ENCODE results near the gene CCM2.

The CCM2 gene

GRCh38 chr7:45080958-45081669 lies 81.1 kb downstream of the CCM2 start:
- DNase-seq (ENCODE audit: low read depth), result no peak

DNA sequence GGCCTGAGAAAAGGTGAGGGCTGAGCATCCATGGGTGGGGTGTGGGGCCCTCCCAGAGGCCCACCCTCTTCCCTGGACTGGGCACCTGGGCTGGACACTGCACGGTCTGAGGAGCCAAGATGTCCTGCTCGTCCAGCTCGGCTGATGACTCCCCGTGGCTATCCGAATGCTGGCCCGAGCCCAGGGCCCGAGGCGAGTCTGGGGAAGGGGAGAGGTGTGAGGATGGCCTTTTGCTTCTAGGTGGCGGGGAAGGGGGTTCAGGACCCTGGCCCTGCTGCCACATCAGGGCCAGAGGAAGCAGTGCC lies 81.6 kb downstream of the CCM2 start:
- no peak for DNase-seq (ENCODE audit: low read depth)

- no peak for DNase-seq (ENCODE audit: low read depth)
These were observed 82.2 kb downstream of the CCM2 start for GRCh38 chr7:45082031-45082830.

GRCh38 chr7:45082831-45083331 lies 82.9 kb downstream of the CCM2 start:
- DNase-seq (ENCODE audit: low read depth), result no peak

DNA sequence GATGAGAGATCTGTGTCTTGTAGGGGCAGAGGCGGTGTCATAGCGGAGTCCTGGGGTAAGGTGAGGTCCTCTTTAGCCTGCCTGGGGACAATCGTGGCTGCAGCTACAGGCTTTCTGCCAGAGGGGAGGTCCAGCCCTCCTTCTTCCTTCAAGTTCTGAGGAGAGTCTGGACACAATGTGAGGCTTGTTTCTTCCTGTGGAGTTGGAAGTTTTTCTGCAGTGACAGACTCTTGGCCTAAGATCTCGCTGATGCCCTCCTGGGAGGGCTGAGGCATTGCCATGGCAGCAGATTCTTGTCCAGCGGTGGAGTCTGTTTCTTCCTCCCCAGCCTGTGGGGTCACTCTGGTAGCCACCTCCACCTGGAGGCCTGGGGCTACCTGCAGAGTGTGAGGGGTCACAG lies 84.3 kb downstream of the CCM2 start:
- DNase-seq (ENCODE audit: low read depth), result no peak

DNA sequence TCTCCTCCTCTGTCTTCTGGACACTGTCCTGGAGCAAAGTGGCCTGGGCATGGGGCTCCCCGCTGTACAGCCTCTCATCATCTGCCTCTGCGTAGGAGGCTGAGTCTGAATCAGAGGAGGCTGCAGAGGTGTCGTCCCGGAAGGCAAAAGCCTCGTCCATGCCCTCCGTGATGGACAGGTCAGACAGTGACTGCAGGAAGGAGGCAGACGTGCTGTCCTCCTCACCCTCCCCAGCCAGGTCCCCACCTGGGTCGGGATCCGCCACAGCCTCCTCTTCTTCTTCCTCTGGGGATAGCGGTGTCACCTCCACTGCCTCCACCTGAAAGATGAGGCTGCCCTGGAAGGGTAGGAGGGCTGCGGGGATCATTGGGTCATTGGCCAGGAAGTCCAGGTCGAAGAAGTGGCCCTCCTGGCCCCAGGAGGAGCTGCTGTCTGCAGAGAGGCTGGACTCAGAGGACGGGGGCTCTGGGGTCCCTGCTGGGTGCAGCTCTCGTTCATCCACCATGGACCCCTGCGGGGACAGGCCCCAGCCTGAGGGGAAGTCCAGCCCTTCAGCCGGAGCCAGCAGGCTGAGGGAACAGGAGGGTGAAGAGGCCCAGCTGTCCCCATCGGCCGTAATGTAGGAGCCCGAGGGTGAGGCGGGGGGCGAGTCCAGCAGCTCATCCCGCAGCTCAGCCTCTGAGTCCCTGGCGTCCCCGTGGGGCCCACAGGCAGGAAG lies 85.1 kb downstream of the CCM2 start:
- no peak for DNase-seq (ENCODE audit: low read depth)

GRCh38 chr7:45085619-45086200 lies 85.7 kb downstream of the CCM2 start:
- DNase-seq (ENCODE audit: low read depth), result no peak

GRCh38 chr7:45086331-45087065 lies 86.5 kb downstream of the CCM2 start:
- no peak for DNase-seq (ENCODE audit: low read depth)

GRCh38 chr7:45087301-45088145 lies 87.5 kb downstream of the CCM2 start:
- no peak for DNase-seq (ENCODE audit: low read depth)

GRCh38 chr7:45088146-45088701 lies 88.2 kb downstream of the CCM2 start:
- DNase-seq (ENCODE audit: low read depth), result no peak

DNA sequence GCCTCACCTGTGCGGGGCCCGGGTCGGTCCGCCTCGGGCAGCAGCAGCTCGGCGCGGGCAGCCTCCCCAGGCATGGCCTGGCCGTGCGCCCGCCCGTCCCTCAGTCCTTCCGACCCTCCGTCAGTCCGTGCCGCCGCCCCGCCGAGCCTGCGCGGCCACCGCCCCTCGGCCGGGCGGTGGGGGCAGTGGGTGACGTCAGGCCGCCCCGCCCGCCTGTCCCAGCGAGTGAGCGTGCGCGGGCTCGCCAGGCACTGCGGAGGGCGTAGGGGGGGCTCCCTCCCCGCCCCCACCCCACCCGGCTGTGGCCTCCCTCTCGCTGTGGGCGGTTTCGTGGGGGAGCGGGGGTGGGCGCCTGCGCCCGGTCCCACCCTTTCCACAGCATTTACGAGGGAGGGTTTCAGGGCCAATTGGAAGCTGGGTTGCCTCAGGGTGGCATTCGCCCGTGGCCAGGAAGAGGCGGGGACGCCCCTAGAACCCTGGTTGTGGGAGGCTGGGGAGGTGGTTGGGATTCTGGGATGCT lies 88.9 kb downstream of the CCM2 start, which contains the start of gene NACAD:
Gene NACAD (minus strand): TSS at position 149 of the 520 bp plus-strand sequence. CDS start 75 bp downstream, at position 74.
- DNase-seq (ENCODE audit: low read depth), result no peak

DNA sequence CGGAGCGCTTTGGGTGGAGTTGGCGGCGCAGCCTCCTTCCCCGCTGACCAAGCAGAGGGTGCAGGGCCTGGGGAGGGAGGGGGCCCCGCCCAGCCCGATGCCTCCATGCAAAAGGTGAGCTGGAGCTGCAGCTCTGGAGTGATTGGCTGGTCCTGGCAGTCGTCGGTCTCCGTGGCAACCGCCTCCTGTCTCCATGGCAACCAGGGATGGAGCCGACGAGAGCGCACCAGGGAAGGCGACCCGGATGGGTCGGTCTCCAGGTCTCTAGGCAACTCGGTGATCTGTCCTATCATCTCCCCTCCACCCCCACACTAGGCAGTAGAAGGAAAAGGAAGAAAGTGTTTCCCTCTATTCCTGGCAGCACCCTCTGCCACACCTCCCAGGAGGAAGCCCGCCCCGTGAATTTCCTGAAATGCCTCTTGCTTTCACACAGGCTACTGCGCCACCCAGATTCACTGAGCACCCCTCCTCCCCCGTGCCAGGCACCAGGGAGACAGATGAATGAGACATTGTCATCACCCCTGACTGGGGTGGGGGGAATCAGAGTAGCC lies 89.4 kb downstream of the CCM2 start:
- peak; percentile 50 for DNase-seq (ENCODE audit: low read depth)

DNA sequence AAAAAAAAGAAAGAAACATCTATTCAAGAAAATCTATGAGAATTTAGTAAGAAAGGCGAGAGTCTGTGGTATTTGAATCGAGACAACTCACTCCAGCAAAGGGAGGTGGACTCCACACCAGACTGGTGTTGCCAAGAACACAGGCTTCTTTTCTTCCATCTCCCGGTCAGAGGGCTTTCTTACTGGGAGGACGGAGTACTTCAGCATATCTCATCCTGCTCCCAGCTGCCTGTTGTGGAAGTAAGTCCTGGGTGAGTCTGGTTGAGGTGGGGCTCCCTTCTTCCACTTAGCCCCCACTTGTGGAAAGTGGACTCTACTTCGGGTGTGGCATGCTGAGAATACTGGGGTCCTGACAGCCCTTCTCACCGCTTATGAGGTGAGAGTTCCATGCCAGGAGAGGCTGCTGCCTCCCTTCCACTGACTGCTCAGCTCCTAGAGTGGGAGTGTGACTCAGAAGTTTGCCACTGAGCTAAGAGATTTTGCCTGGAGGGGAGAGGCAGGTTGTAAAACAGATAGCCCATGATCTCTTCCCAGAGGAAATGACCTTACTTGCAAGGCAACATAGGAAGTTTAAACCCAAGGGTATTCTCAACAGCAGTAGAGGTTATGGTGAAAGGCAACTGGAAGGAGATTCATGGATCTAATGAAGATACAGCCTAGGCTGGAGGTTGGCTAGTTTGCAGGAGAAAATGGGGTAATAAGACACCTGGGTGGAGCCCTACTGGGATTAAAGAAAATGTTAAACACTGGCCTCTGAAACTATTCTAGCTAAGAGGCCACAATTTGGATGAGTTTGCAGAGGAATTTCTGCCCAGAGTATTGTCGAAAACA lies 92.3 kb downstream of the CCM2 start:
- DNase-seq (ENCODE audit: low read depth), result no peak

GRCh38 chr7:45092931-45093235 lies 92.9 kb downstream of the CCM2 start:
- no peak for DNase-seq (ENCODE audit: low read depth)

GRCh38 chr7:45098983-45099839 lies 99.2 kb downstream of the CCM2 start:
- no peak for DNase-seq (ENCODE audit: low read depth)

DNA sequence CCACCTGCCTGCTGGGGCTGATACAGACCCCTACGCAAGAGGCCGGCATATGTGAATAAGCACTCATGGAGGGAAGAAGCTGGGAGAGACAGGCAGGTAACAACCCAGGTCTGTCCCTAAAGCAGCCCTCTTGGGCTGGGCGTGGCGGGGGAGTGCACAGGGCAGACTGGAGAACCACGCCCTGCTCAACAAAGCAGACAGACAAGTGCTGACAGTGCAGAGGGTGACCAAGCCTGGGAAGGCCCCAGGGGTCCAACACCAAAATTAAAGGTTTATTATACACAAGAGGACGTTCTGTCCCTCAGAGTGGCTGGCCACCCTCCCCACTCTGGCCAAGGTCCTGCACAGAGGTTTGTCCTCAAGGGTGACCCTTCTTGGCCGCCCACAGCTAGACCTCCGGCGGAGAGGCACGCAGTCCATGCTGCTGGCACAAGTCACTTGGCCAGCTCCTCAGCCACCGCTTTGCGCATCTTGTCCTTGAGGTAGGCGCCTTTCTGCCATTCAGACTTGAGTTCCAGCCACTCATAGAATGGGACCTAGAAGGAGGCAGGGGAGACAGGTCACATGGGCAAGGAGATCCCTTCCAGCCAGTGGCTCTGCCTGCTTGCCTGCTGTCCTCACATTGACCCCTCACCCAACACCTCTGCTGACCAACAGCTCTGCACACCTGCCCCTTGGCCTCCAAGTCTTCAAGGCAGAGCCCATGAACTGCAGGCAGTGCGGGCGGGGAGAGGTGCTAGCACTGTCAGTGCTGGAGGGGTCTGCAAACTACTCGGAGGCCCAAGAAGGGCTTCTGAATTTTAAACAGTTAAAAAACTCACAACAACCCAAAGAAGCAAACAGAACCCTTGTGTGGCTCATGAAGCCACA lies 100.1 kb downstream of the CCM2 start:
- DNase-seq (ENCODE audit: low read depth), result no peak
